Skeletal muscle cell (primary cell): ENCODE measurements around the gene GRK5.
"Not testable (repeated sequence)": the region's sequence is repeated elsewhere in the genome, so short reads cannot be mapped to it uniquely, and the experiment has no call there.

ENCODE experiments used
- DNase-seq: peaks from one replicate; pipeline ENCODE4 v3.0.0-alpha.2; 2010; ENCODE audit warnings: low read depth
- H3K4me3 ChIP-seq: 2 replicates; pipeline ENCODE4 v1.5.1; 2011; ENCODE audit warnings: low read depth, mild to moderate bottlenecking, control low read depth, low read length, moderate library complexity

GRK5 gene

DNA sequence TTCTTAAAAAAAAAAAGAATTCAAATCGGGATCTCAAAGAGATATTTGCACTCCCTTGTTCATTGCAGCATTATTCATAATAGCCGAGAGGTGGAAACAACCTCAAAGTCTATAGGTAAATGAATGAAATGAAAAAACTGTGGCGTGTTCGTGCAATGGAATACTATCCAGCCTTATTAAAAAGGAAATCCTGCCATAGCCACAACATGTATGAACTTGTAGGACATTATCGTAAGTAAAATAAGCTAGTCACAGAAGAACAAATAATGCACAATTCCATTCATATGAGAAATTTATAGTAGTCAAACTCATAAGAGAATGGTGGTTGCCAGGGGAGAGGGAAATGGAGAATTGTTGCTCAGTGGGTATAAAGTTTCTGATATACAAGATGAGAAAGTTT lies 37.9 kb downstream of the GRK5 start:
- no peak for DNase-seq
- H3K4me3 ChIP-seq: no peak overlapping the region

GRCh38 chr10:119246862-119247549 lies 39.6 kb downstream of the GRK5 start:
- H3K4me3 ChIP-seq: no peak overlapping the region
- peak; percentile 66 for DNase-seq

DNA sequence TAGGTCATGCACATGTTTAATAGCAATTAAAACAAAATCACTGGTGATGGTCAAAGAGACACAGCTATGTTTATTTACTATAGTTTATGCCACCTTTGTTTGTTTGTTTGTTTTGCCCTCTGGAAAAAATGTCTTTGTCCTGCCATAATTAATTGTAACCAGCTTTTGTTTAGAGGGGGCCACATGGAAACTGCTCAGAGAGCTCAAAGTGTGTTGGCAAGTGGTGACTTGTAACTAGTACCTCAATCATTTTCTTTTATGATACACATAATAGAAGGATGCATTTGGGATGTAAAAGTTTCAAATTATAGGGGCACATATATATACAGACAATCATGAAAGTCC lies 40.2 kb downstream of the GRK5 start:
- DNase-seq: no peak
- H3K4me3 ChIP-seq: no peak overlapping the region

DNA sequence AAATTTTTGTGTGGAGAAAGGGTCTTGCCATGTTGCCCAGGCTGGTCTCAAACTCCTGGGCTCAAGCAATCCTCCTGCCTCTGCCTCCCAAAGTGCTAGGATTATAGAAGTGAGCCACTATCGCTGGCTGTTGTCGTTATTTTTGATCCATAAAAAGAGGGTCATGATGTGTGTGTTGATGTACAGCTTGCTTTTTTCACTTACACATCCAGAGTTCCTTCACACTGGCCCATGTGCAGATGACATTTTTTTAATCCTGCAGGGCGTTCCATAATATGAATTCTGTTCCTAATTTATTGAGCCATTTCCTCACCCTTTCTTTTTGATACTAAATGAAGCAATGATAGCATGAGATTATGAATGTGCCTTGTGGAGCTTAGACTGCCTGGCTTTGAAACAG lies 40.8 kb downstream of the GRK5 start:
- no peak for DNase-seq
- H3K4me3 ChIP-seq: no peak overlapping the region

- H3K4me3 ChIP-seq: no peak overlapping the region
- DNase-seq: no peak
Measured at GRCh38 chr10:119248681-119249080, 41.3 kb downstream of the GRK5 start.

GRCh38 chr10:119250641-119251314 lies 43.4 kb downstream of the GRK5 start:
- peak; percentile 54 for DNase-seq
- H3K4me3 ChIP-seq: no peak overlapping the region

- DNase-seq: peak; percentile 75
- H3K4me3 ChIP-seq: no peak overlapping the region
Measured at GRCh38 chr10:119251315-119251708, 43.9 kb downstream of the GRK5 start.

DNA sequence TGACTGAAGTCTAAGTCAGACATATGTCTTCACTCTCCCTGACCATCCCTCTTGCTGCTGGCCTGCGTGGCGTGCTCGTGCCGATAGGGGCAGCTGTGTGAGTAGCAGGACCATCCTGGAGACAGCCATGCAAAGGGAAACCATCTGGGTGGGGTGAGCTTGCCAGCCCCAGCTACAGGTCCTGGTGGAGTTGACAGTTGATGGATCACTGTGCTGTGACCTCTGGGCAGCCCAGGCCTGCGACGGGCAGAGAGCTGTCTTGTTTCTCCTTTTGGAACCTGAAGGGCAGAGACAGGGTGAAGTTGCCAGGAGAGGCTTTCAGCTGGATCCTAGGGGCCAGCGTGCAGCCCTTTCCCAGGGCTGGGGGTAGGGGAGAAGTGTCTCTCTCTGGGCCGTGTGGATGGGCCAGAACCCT lies 44.7 kb downstream of the GRK5 start:
- no peak overlapping the region for H3K4me3 ChIP-seq
- DNase-seq: no peak

DNA sequence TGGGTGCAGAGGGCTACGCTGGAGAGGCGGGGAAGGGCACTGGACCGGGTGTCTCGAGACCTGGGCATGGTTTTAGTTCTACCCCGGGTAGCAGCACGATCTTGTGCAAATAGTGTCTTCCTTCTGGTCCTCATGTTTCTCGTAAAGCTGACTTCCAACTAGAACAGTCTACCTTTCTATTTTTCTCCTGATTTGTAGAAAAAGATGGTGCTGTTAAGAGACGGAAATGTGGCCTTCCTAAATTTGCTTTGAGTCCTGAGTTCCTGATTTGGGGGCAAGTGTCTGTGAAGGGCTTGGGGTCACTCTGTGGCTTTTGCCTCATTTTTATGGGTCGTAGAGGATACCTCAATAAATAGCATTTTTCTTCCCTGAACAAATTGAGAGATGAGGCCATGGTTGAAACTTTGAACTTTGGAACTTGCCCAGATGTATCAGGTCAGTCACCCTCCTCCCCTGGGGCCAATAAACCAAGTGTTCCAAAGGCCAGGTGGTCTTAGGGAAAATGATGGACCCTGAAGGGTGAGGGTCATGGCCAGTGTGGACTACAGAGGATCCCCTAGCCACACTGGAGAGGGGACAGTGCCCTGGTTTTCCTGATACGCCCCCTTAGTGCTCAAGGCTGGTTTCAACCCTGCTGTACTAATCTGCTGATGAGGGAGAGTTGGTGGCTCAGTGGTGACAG lies 45.2 kb downstream of the GRK5 start:
- no peak for DNase-seq
- no peak overlapping the region for H3K4me3 ChIP-seq

DNA sequence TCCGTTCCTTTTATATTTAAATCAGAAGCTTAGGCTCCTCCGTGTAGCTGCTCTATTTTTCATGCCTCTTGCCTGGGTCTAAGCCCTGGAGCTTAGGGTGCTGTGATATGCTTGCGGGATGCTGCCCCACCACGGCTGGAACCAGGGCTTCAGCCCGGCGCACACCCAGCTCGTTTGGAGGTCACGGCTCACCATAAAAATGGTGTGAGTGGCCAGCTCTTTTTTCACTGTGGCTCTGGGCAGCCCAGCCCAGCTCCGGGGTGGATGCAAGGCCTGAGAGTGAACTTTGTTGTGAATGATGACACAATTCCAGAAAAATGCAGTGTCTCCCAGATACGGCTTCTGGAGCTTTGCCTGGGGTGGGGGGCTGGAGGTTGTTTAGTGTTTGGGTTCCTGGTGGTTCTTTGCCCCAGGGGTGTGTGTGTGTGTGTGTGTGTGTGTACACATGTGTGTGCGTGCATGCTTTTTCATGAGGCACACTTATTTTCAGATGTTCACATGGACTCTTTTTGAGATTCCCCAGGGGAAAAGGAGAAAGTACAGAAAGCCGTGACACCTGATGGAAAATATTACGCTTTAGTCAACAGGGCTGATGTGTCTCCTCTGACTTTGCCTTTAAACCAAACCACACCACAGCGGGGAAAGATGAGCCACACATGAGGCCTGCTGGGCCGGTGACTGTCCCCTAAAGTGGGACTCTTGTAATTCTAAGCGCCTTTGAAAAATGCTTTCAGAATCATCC lies 46.2 kb downstream of the GRK5 start:
- H3K4me3 ChIP-seq: no peak overlapping the region

GRCh38 chr10:119254335-119254734 lies 47.0 kb downstream of the GRK5 start:
- DNase-seq: no peak
- no peak overlapping the region for H3K4me3 ChIP-seq

More for the DNA sequence above, 46.2 kb downstream of the GRK5 start:
- peak; percentile 86 for DNase-seq

GRCh38 chr10:119256030-119256429 lies 48.7 kb downstream of the GRK5 start:
- DNase-seq: no peak
- H3K4me3 ChIP-seq: no peak overlapping the region

- H3K4me3 ChIP-seq: no peak overlapping the region
- no peak for DNase-seq
Measured at GRCh38 chr10:119256897-119257296, 49.5 kb downstream of the GRK5 start.

DNA sequence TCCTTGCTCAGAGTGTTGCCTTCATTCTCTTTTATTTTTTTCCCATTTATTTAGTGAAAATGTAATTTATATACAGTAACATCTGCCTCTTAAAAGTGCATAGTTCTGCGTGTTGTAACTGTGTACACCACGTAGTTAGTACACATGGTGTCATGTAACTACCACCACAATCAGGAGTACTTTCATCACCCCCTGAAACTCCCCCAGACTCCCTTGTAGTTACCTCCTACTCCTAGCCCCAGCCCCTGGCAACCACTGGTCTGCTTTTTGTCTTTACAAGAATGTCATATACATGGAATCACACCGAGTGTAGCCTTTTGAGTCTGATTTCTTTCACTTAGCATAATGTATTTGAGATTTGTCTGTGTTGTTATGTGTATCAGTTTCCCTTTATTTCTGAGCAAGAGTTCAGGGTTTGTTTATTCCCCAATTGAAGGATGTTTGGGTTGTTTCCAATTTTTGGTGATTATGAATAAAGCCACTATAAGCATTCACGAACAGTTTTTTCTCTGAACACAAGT lies 50.6 kb downstream of the GRK5 start:
- no peak for DNase-seq
- H3K4me3 ChIP-seq: no peak overlapping the region

- DNase-seq: no peak
- no peak overlapping the region for H3K4me3 ChIP-seq
Measured at GRCh38 chr10:119259345-119259744, 52.0 kb downstream of the GRK5 start.

- DNase-seq, H3K4me3 ChIP-seq: not testable (repeated sequence)
Measured at GRCh38 chr10:119261016-119261415, 53.6 kb downstream of the GRK5 start.

- DNase-seq: no peak
- no peak overlapping the region for H3K4me3 ChIP-seq
Measured at GRCh38 chr10:119263951-119264617, 56.7 kb downstream of the GRK5 start.

DNA sequence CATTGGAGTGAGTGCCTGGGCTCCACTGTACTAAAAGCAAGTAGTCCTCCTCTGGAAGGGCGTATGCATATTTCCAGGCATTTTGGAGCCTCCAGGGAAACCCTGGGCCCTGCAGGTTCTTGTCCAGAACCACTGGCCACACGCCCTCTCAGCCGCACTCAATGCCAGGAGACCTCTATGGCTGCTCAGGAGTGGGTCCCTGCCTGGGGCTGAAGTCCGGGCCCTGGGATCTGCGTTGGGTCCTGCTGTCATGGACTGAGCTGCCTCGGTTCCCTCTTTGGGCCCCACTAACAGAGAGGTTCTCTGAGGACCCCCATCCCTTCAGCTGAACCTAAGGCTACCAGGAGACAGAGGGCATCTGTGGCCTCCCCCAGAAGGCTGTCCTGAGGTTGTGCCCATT lies 58.3 kb downstream of the GRK5 start:
- no peak for DNase-seq
- H3K4me3 ChIP-seq: no peak overlapping the region

GRCh38 chr10:119267384-119267783 lies 60.0 kb downstream of the GRK5 start:
- no peak overlapping the region for H3K4me3 ChIP-seq
- no peak for DNase-seq
